Body of pancreas (tissue), 4 donors: ENCODE data around the gene NBEA. TPM values are rescaled to one million over a fixed set of nuclear protein-coding genes. Genes with fewer than 3 reads are reported as not detected.

Source experiments
- ATAC-seq: fragments of 150-250 bp; one replicate; pipeline ENCODE4 v1.9.1; 2016
- DNase-seq, 4 donors: peaks; one replicate each; pipeline ENCODE4 v3.0.0-alpha.2; 2019
- H3K27ac ChIP-seq, 4 donors: fragments of 200-600 bp; sonication (generic); 1 replicate in 3 of 4; 2 replicates in 1 of 4; pipeline versions ENCODE4 v1.5.1 to v1.6.1; 2016 to 2019; ENCODE audit warnings: mild to moderate bottlenecking in 1 of 4, mixed read lengths in 1 of 4, moderate library complexity in 1 of 4
- H3K27me3 ChIP-seq, 2 donors: fragments of 200-600 bp; sonication (generic); one replicate each; pipeline ENCODE4 v1.6.0; 2016; ENCODE audit warnings: mild to moderate bottlenecking in 1 of 2
- H3K36me3 ChIP-seq, 2 donors: fragments of 200-600 bp; sonication (generic); replicated peaks in 1 of 2; 2 replicates each; pipeline ENCODE4 v1.5.1; 2016; ENCODE audit warnings: low read depth in 2 of 2; ENCODE audit not compliant: insufficient read depth in 1 of 2
- H3K4me1 ChIP-seq: fragments of 200-600 bp; sonication (generic); one replicate; pipeline ENCODE4 v1.6.0; 2016
- H3K4me3 ChIP-seq, 2 donors: fragments of 200-600 bp; sonication (generic); 1 replicate in 1 of 2; 2 replicates in 1 of 2; pipeline ENCODE4 v1.5.1; 2016 to 2019
- H3K9me3 ChIP-seq, 3 donors: fragments of 200-600 bp; sonication (generic); 1 replicate in 2 of 3; 2 replicates in 1 of 3; pipeline ENCODE4 v1.5.1; 2016
- POLR2A ChIP-seq, 3 donors: fragments of 450-650 bp; IDR thresholded peaks; one replicate each; pipeline ENCODE4 v1.6.1; 2016; ENCODE audit warnings: antibody characterized with exemption in 3 of 3, mild to moderate bottlenecking in 2 of 3
- WGBS, 2 donors: methylation state at CpG; one replicate each; pipeline ENCODE4 v1.1.5; 2017; 5-methylcytosine and 5-hydroxymethylcytosine counted together
- intact Hi-C: fragments of 100-400 bp; cut with DNase I; formaldehyde crosslinking; loops from one replicate; pipeline ENCODE4 v1.15.1; 2023
- total RNA-seq, 2 donors: library from RNA; depleted of rRNA; stranded (reverse); fragments of >200 nt; gene quantifications; one replicate each; pipeline ENCODE4 v1.1.0, GENCODE V29; 2016
- TF ChIP-seq, protein P1 (sequence below), 7 experiments: fragments of 450-650 bp in 4 of 7; fragments of 200-600 bp in 3 of 7; sonication (generic) in 3 of 7; IDR thresholded peaks; one replicate each; pipeline ENCODE4 v1.5.1; 2016 to 2019; ENCODE audit warnings: antibody characterized with exemption in 7 of 7

The NBEA gene
- total RNA-seq, 2 donors from 2014 or later: 9.6 to 19.1 TPM

DNA sequence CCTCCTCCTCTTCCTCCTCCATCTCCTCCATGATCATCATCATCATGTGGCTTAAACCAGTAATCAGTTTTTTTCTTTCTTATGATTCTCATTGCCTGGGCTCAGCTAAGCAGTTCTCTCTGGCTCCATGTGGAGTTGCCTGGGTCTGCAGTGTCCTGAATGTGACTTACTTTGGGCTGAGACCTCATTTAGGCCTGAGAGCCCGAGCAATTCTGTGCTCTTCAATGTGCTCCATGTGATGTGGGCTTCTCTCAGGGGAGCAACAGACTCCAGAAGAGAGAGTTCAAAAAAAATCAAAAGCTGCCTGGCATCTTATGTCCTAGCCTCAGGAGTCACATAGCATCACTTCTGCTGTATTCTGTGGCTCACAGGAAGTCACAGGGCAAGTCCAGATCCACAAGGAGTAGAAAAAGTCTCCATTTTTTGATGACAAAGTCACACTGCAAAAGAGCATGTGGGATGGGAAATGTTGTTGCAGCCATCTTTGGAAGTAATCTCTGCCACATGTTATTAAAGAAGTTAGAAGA is 405.7 kb downstream of the NBEA start:
- TF ChIP-seq, protein P1, sequence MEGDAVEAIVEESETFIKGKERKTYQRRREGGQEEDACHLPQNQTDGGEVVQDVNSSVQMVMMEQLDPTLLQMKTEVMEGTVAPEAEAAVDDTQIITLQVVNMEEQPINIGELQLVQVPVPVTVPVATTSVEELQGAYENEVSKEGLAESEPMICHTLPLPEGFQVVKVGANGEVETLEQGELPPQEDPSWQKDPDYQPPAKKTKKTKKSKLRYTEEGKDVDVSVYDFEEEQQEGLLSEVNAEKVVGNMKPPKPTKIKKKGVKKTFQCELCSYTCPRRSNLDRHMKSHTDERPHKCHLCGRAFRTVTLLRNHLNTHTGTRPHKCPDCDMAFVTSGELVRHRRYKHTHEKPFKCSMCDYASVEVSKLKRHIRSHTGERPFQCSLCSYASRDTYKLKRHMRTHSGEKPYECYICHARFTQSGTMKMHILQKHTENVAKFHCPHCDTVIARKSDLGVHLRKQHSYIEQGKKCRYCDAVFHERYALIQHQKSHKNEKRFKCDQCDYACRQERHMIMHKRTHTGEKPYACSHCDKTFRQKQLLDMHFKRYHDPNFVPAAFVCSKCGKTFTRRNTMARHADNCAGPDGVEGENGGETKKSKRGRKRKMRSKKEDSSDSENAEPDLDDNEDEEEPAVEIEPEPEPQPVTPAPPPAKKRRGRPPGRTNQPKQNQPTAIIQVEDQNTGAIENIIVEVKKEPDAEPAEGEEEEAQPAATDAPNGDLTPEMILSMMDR (IDR thresholded peaks at IDR 0.05): no peak
- TF ChIP-seq POLR2A (IDR thresholded peaks at IDR 0.05): no peak
- intact Hi-C loops: no loop called here

DNA sequence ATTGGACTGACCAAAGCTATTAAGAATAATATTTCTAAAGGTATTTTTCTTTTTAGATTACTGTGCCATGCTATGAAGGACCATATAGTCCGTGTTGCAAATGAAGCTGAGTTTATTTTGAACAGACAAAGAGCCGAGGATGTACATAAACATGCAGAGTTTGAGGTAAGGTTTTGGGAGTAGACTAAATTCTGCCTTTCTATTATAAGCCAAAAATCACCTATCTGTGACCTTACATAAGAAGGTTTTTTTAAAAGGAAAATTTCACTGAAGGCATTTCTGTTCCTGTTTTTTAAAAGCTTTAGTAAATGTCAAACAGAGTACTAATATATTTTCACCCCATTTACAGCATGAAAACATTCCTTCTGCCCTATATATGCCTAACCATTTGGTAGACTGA is 407.0 kb downstream of the NBEA start:
- no peak for TF ChIP-seq POLR2A (IDR thresholded peaks at IDR 0.05)
- TF ChIP-seq, protein P1 (IDR thresholded peaks at IDR 0.05): no peak
- DNase-seq: no peak
- no peak overlapping the region for H3K4me3 ChIP-seq
- H3K4me1 ChIP-seq: peaks cover 4% of the 10 kb centered on the region
- H3K27me3 ChIP-seq: no peaks in the 10 kb centered on the region
- no peak overlapping the region for H3K27ac ChIP-seq
- H3K9me3 ChIP-seq: no peaks in the 10 kb centered on the region
- 90 to 92% methylated on average over 2 of the region's 2 CpGs for WGBS, 2 donors
- no peak for ATAC-seq
- H3K36me3 ChIP-seq: no peaks in the 10 kb centered on the region
- intact Hi-C loops: no loop called here

More for the DNA sequence above, 405.7 kb downstream of the NBEA start:
- Histone ChIP-seq H3K9me3 (no peaks in the 10 kb centered on the region), H3K36me3 (no peaks in the 10 kb centered on the region), H3K4me3 (no peak overlapping the region), H3K27me3 (no peaks in the 10 kb centered on the region), H3K4me1 (peaks cover 4% of the 10 kb centered on the region), H3K27ac (no peak overlapping the region)
- no peak for ATAC-seq
- no peak for DNase-seq
- WGBS, 2 donors: 86 to 90% methylated on average over 1 of the region's 1 CpG

DNA sequence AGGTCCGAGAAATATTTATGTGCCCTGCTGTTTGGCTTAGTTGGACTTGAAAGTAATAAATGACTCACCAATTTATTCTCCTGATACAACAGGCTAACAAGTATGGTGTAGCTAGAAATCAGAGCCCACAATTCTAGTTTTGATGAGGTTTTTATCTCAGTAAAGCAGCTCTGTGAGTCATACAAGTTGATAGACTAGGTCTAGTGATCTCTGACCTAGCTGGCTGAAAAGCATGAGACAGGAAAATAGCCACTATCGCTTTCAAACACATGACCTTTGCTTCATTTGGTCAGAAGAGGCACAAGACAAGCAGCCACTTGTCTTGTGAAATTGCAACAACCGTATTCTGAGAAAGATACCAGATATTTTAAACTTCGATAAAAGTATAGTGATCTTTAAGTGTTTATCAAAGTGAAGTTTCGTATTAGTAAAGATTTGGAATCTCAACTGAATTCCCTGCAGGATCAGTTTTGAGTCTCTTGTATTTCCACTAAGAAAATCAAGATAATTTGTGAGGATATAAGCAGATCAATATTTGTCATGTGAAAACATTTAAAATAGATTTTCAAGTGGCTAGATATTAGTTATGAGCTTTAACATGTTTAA is 407.7 kb downstream of the NBEA start:
- TF ChIP-seq, protein P1 (IDR thresholded peaks at IDR 0.05): no peak
- TF ChIP-seq POLR2A (IDR thresholded peaks at IDR 0.05): no peak
- no peaks in the 10 kb centered on the region for H3K27me3 ChIP-seq
- no peak overlapping the region for H3K27ac ChIP-seq
- no peak for DNase-seq
- H3K36me3 ChIP-seq: no peaks in the 10 kb centered on the region
- intact Hi-C loops: no loop called here
- H3K4me1 ChIP-seq: peaks cover 4% of the 10 kb centered on the region
- H3K9me3 ChIP-seq: no peaks in the 10 kb centered on the region
- 52 to 53% methylated on average over 5 of the region's 5 CpGs for WGBS, 2 donors
- ATAC-seq: no peak
- H3K4me3 ChIP-seq: no peak overlapping the region

DNA sequence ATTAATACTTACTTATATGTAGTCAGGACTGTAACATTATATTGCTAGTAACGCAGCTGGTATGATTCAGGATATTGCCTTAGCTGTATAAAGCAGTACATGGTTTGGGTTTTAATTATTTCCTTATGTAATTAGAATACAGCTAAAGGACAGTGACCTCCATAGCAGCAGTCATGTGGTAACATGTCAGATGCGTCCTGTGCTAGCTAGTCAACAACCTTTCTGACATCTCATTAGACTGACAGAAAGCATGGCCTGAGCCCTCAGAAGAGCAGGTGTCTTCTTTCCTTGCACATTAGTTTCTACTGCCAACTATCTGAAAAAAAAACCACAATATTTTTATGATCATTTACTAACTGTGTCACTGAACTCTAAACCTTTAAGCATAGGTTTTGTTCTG is 412.2 kb downstream of the NBEA start:
- Histone ChIP-seq H3K27ac (no peak overlapping the region), H3K36me3 (no peaks in the 10 kb centered on the region), H3K9me3 (no peaks in the 10 kb centered on the region), H3K4me1 (peaks cover 4% of the 10 kb centered on the region), H3K4me3 (no peak overlapping the region), H3K27me3 (no peaks in the 10 kb centered on the region)
- intact Hi-C loops: no loop called here
- WGBS, 2 donors: 86 to 88% methylated on average over 2 of the region's 2 CpGs
- ATAC-seq (no peak), DNase-seq (no peak)
- TF ChIP-seq, protein P1 (IDR thresholded peaks at IDR 0.05): no peak
- no peak for TF ChIP-seq POLR2A (IDR thresholded peaks at IDR 0.05)

DNA sequence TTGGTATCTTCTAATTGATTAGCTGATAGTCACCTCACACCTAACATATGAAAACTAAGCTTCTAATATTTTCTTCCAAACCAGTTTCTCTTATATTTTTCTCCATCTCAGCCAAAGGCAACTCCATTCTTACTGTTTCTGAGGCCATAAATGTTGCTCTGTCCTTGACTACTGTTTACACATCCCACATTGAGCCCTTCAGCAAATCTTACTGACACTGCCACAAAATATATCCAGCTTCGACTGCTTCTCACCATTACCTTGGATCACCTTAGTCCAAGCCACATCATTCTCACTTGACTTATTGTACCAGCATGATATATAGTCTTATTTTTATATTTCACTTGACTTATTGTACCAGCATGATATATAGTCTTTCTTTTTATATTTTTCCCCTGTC is 412.8 kb downstream of the NBEA start:
- intact Hi-C loops: no loop called here
- TF ChIP-seq, protein P1 (IDR thresholded peaks at IDR 0.05): no peak
- no peak for TF ChIP-seq POLR2A (IDR thresholded peaks at IDR 0.05)
- ATAC-seq: no peak

More for the DNA sequence above, 412.8 kb downstream of the NBEA start:
- Histone ChIP-seq H3K4me1 (no peaks in the 10 kb centered on the region), H3K27me3 (no peaks in the 10 kb centered on the region), H3K27ac (no peak overlapping the region), H3K4me3 (no peak overlapping the region), H3K9me3 (no peaks in the 10 kb centered on the region), H3K36me3 (no peaks in the 10 kb centered on the region)
- WGBS, 2 donors: 53% methylated on average over 1 of the region's 1 CpG
- no peak for DNase-seq
